Kidney capillary endothelial cell (primary cell): ENCODE measurements around the gene RBMY1B.
"Not testable (repeated sequence)": the region's sequence is repeated elsewhere in the genome, so short reads cannot be mapped to it uniquely, and the experiment has no call there.

Experiments used
- DNase-seq: peaks from one replicate; pipeline ENCODE4 v3.0.0-alpha.2; 2018; ENCODE audit warnings: low spot score

RBMY1B gene

GRCh38 chrY:21511038-21511437, at the start of gene RBMY1B:
Gene RBMY1B, plus strand, starts transcription at chrY:21511338. Its CDS starts 2,013 bp downstream, at chrY:21513351.
- DNase-seq, result not testable (repeated sequence)

- not testable (repeated sequence) for DNase-seq
These were observed 48.2 kb upstream of the RBMY1B start for GRCh38 chrY:21462915-21463314.

- DNase-seq, result no peak
These were observed 28.2 kb upstream of the RBMY1B start for GRCh38 chrY:21482967-21483366.

GRCh38 chrY:21534579-21534978, 23.4 kb downstream of the RBMY1B start, which contains the start of gene RBMY1A1:
Gene RBMY1A1, plus strand, starts transcription at chrY:21534879. Its CDS starts 2,013 bp downstream, at chrY:21536892.
- not testable (repeated sequence) for DNase-seq

GRCh38 chrY:21559316-21559984, 48.3 kb downstream of the RBMY1B start:
- not testable (repeated sequence) for DNase-seq
